ENCODE results near the gene SDC1. TPM values are rescaled to one million over a fixed set of nuclear protein-coding genes. Genes with fewer than 3 reads are reported as not detected.

The SDC1 gene
- polyA plus RNA-seq, 1 of the 3 experiments (the other 2 are of a cell fraction): 122 TPM

- TF ChIP-seq EP300 (IDR thresholded peaks at IDR 0.05; ENCODE audit: borderline replicate concordance in 1 of 2, low read depth in 1 of 2, low read length in 1 of 2) (no peak; a peak in 1 of 4 replicates), TEAD4 (IDR thresholded peaks at IDR 0.05; ENCODE audit: borderline replicate concordance, insufficient read depth) (no peak), TCF12 (IDR thresholded peaks at IDR 0.05) (peak; percentile 24; the same call in 1 of the 2 replicates), MAX (IDR thresholded peaks at IDR 0.05; ENCODE audit: low read depth) (peak; percentile 79), RCOR1 (IDR thresholded peaks at IDR 0.05; ENCODE audit: low read length) (no peak), IRF3 (IDR thresholded peaks at IDR 0.05; ENCODE audit: low read depth, low read length) (no peak), FOSL2 (IDR thresholded peaks at IDR 0.05; ENCODE audit: borderline replicate concordance, low read depth) (0 out of 2 replicates have a peak, but pooled peaks have one; percentile 27), SIN3A (IDR thresholded peaks at IDR 0.05; ENCODE audit: borderline replicate concordance, low read depth, low read length) (no peak), EZH2phosphoT487 (IDR thresholded peaks at IDR 0.05; ENCODE audit: borderline replicate concordance, low read depth) (no peak)
- Histone ChIP-seq H3F3A (replicated peaks; ENCODE audit: insufficient read depth) (no peaks in the 10 kb centered on the region), H3K9me2 (no peaks in the 10 kb centered on the region), H3K4me3 (ENCODE audit: low read depth in 2 of 2, low read length in 1 of 2) (no peak overlapping the region), H3K27me3 (ENCODE audit: insufficient read depth) (no peaks in the 10 kb centered on the region), H4K20me1 (ENCODE audit: insufficient read depth) (no peaks in the 10 kb centered on the region), H3K4me1 (ENCODE audit: control insufficient read depth in 1 of 2, insufficient read depth in 2 of 2, low read depth in 1 of 2, low read length in 1 of 2) (peaks cover 19 to 32% of the 10 kb centered on the region in 2 experiments; a peak in 2 of 4 replicates), H3K9ac (peak overlapping the region; percentile 43), H3K9me3 (no peaks in the 10 kb centered on the region), H3K36me3 (replicated peaks in 1 of 2; ENCODE audit: control insufficient read depth in 1 of 2, insufficient read depth in 2 of 2, low read length in 1 of 2) (no peaks in the 10 kb centered on the region), H3K79me2 (ENCODE audit: insufficient read depth) (no peaks in the 10 kb centered on the region), H3K27ac (ENCODE audit: low read depth in 2 of 2, low read length in 1 of 2) (peak overlapping the region in 1 of 2 experiments; percentile 55; a peak in 2 of 4 replicates), H3K4me2 (peak overlapping the region; percentile 44; the same call in 1 of the 2 replicates), H2AFZ (ENCODE audit: low read depth) (peak overlapping the region; percentile 68)
- CTCF ChIA-PET: interaction anchor here (0.8 to 2.5 kb wide), 8 partner anchors 8 to 50 kb away, joined by 3 to 12 read pairs (median 4); partner anchors contain the start of gene SDC1
- POLR2A ChIA-PET: no interaction called here
- DNase-seq: no peak
- 90% methylated on average over 16 of the region's 18 CpGs for WGBS (ENCODE audit: low lambda C conversion rate)
These were observed 39.5 kb downstream of the SDC1 start for GRCh38 chr2:20185176-20186022.

GRCh38 chr2:20184067-20184938, 40.6 kb downstream of the SDC1 start:
- Histone ChIP-seq H3F3A (replicated peaks; ENCODE audit: insufficient read depth) (no peaks in the 10 kb centered on the region), H3K36me3 (replicated peaks in 1 of 2; ENCODE audit: control insufficient read depth in 1 of 2, insufficient read depth in 2 of 2, low read length in 1 of 2) (no peaks in the 10 kb centered on the region), H3K27ac (ENCODE audit: low read depth in 2 of 2, low read length in 1 of 2) (no peak overlapping the region), H3K9me2 (no peaks in the 10 kb centered on the region), H3K9me3 (no peaks in the 10 kb centered on the region), H3K4me1 (ENCODE audit: control insufficient read depth in 1 of 2, insufficient read depth in 2 of 2, low read depth in 1 of 2, low read length in 1 of 2) (peaks cover 23 to 32% of the 10 kb centered on the region in 2 experiments; a peak in 2 of 4 replicates), H3K9ac (no peak overlapping the region), H3K4me2 (no peak overlapping the region; the same call in 1 of the 2 replicates), H4K20me1 (ENCODE audit: insufficient read depth) (no peaks in the 10 kb centered on the region), H2AFZ (ENCODE audit: low read depth) (no peak overlapping the region), H3K4me3 (ENCODE audit: low read depth in 2 of 2, low read length in 1 of 2) (no peak overlapping the region), H3K79me2 (ENCODE audit: insufficient read depth) (no peaks in the 10 kb centered on the region), H3K27me3 (ENCODE audit: insufficient read depth) (no peaks in the 10 kb centered on the region)
- no peak for DNase-seq
- WGBS (ENCODE audit: low lambda C conversion rate): 68% methylated on average over 17 of the region's 17 CpGs
- ChIA-PET POLR2A (no interaction called here), CTCF (interaction anchor here (0.6 to 1.6 kb wide), 3 partner anchors 9 to 49 kb away, joined by 3 to 7 read pairs (median 3); no protein-coding TSS in a partner anchor)
- TF ChIP-seq FOSL2 (IDR thresholded peaks at IDR 0.05; ENCODE audit: borderline replicate concordance, low read depth) (peak; percentile 57; the same call in 1 of the 2 replicates), FOXJ3 (CRISPR knock-in tag; IDR thresholded peaks at IDR 0.05) (no peak), EP300 (IDR thresholded peaks at IDR 0.05; ENCODE audit: borderline replicate concordance in 1 of 2, low read depth in 1 of 2, low read length in 1 of 2) (no peak), TCF12 (IDR thresholded peaks at IDR 0.05) (no peak; the same call in 1 of the 2 replicates), FOXM1 (IDR thresholded peaks at IDR 0.05; ENCODE audit: low read depth) (no peak)
